Parathyroid adenoma (tissue), 2 donors: ENCODE measurements around the gene RNF208.

Source experiments
- H2AFZ ChIP-seq: fragments of 300-600 bp; sonication (generic); one replicate; pipeline ENCODE4 v1.7.0; 2017; ENCODE audit warnings: antibody characterized with exemption, mild to moderate bottlenecking
- H3K27ac ChIP-seq: fragments of 300-600 bp; sonication (generic); one replicate; pipeline ENCODE4 v1.7.0; 2017
- H3K27me3 ChIP-seq: fragments of 300-600 bp; sonication (generic); one replicate; pipeline ENCODE4 v1.7.0; 2017; ENCODE audit warnings: low read length; ENCODE audit not compliant: control insufficient read depth, insufficient read depth
- H3K36me3 ChIP-seq: fragments of 300-600 bp; sonication (generic); one replicate; pipeline ENCODE4 v1.7.0; 2017; ENCODE audit warnings: low read length; ENCODE audit not compliant: control insufficient read depth, insufficient read depth
- H3K4me1 ChIP-seq: fragments of 300-600 bp; sonication (generic); one replicate; pipeline ENCODE4 v1.7.0; 2017; ENCODE audit warnings: control low read depth
- H3K4me2 ChIP-seq: fragments of 300-600 bp; sonication (generic); one replicate; pipeline ENCODE4 v1.7.0; 2017; ENCODE audit warnings: low read length
- H3K4me3 ChIP-seq: fragments of 300-600 bp; sonication (generic); one replicate; pipeline ENCODE4 v1.7.0; 2017; ENCODE audit warnings: low read depth, low read length
- H3K79me2 ChIP-seq: fragments of 300-600 bp; sonication (generic); one replicate; pipeline ENCODE4 v1.7.0; 2017; ENCODE audit warnings: control low read depth
- H3K9ac ChIP-seq: fragments of 300-600 bp; sonication (generic); one replicate; pipeline ENCODE4 v1.7.0; 2017; ENCODE audit warnings: mild to moderate bottlenecking
- H3K9me3 ChIP-seq: fragments of 300-600 bp; sonication (generic); one replicate; pipeline ENCODE4 v1.7.0; 2017; ENCODE audit warnings: low read length; ENCODE audit not compliant: control insufficient read depth
- TF ChIP-seq, protein P1 (sequence below): fragments of 300-600 bp; sonication (generic); IDR thresholded peaks from one replicate; pipeline ENCODE4 v1.7.0; 2017; ENCODE audit warnings: antibody characterized with exemption, mild to moderate bottlenecking
- donor health status: primary hyperparathyroidism.

RNF208 gene

DNA sequence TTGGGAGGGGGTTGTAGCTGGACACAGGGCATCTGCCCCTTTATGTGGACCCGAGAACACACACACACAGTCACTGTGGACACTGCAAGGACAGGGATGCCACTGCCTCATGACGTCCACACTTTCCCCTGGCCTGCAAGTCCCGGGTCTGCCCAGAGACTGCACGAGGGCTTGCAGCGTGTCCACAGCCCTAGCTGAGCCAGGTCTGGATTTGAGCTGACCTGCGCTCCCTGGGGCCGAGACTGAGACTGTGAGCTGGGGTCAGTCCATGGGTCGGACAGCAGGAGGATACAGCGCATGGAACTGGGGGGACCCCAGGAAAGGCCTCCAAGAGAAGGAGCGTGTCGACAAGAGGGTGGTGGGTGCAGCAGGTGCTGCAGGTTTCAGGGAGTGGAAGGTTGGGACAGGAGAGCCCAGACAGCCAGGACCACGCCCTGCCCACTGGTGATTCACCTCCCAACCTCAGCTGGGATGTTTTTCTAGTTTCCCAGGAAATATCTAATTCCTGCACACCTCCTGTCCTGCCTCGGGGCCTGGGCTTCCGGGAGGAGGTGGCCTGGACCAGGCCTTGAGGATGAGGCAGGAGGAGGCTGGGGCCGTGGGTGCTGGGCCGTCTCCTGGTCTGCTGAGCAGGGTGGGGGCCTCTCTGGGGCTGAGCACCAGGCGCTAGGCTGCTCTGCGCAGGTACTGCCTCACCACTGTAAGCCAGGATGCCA is 4.5 kb upstream of the RNF208 start:
- no peaks in the 10 kb centered on the region for H3K27me3 ChIP-seq
- H3K36me3 ChIP-seq: no peaks in the 10 kb centered on the region
- H3K9me3 ChIP-seq: no peaks in the 10 kb centered on the region
- no peak overlapping the region for H3K9ac ChIP-seq
- H3K27ac ChIP-seq: peak overlapping the region; percentile 67
- H3K79me2 ChIP-seq: no peaks in the 10 kb centered on the region
- H3K4me1 ChIP-seq: peaks cover 5% of the 10 kb centered on the region
- peak overlapping the region; percentile 64 for H3K4me2 ChIP-seq
- TF ChIP-seq, protein P1, sequence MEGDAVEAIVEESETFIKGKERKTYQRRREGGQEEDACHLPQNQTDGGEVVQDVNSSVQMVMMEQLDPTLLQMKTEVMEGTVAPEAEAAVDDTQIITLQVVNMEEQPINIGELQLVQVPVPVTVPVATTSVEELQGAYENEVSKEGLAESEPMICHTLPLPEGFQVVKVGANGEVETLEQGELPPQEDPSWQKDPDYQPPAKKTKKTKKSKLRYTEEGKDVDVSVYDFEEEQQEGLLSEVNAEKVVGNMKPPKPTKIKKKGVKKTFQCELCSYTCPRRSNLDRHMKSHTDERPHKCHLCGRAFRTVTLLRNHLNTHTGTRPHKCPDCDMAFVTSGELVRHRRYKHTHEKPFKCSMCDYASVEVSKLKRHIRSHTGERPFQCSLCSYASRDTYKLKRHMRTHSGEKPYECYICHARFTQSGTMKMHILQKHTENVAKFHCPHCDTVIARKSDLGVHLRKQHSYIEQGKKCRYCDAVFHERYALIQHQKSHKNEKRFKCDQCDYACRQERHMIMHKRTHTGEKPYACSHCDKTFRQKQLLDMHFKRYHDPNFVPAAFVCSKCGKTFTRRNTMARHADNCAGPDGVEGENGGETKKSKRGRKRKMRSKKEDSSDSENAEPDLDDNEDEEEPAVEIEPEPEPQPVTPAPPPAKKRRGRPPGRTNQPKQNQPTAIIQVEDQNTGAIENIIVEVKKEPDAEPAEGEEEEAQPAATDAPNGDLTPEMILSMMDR: no peak
- H2AFZ ChIP-seq: peak overlapping the region; percentile 4
- H3K4me3 ChIP-seq: no peak overlapping the region

- H3K9ac ChIP-seq: no peak overlapping the region
- no peaks in the 10 kb centered on the region for H3K27me3 ChIP-seq
- H3K27ac ChIP-seq: no peak overlapping the region
- no peaks in the 10 kb centered on the region for H3K79me2 ChIP-seq
- H3K4me2 ChIP-seq: no peak overlapping the region
- H3K36me3 ChIP-seq: no peaks in the 10 kb centered on the region
- H3K4me1 ChIP-seq: peaks cover 5% of the 10 kb centered on the region
- H3K9me3 ChIP-seq: no peaks in the 10 kb centered on the region
- no peak overlapping the region for H3K4me3 ChIP-seq
- TF ChIP-seq, protein P1: no peak
- no peak overlapping the region for H2AFZ ChIP-seq
These were observed 3.8 kb upstream of the RNF208 start for GRCh38 chr9:137225699-137226331.

DNA sequence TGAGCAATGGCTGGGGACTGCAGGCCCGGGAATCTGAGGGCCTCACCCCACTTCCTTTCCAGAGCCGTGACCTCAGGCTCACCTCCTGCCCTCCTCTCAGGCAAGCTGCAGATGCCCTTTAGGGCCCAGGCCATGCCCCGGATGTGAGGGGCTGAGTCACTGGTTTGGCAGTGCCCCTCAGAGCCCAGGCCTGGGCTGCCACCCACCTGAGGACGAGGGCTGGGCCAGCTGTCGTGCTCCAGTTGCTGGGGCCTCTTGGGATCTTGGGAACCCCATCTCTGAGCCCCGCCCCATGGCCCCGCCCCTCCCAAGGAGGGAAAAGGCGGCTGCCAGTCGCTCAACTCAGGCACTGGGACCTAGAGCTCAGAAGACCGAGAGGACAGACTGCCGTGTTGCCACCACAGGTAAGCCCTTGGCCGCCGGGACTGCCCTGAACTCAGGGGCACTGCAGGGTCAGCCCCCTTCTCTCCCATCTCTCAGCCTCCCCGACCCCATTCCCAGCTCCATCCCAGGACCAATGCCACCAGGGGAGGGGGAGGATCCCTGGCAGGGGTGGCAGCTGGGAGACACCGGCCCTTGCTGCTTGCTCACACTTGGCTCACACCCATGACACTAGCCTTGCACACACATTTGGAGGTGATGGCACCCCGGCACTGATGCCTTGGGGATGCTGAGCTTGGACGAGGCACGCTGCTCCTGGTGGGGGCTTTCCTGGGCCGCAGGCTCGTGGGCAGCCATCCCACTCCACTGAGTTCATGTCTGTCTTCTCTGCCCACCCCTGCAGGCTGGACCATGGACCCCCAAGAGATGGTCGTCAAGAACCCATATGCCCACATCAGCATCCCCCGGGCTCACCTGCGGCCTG is 3.0 kb upstream of the RNF208 start, which contains the start of gene CYSRT1:
CYSRT1 (plus strand) TSS at position 345 of the 865 bp plus-strand sequence; CDS start at position 793, 448 bp downstream.
- H3K27me3 ChIP-seq: no peaks in the 10 kb centered on the region
- peak within 1 kb of the TSS; percentile 77 for H3K9ac ChIP-seq
- H3K4me3 ChIP-seq: peak within 1 kb of the TSS; percentile 97
- peak within 1 kb of the TSS; percentile 100 for H3K4me2 ChIP-seq
- no peaks in the 10 kb centered on the region for H3K36me3 ChIP-seq
- TF ChIP-seq, protein P1: no peak
- H3K4me1 ChIP-seq: peaks cover 5% of the 10 kb centered on the region
- peak within 1 kb of the TSS; percentile 88 for H2AFZ ChIP-seq
- H3K27ac ChIP-seq: peak within 1 kb of the TSS; percentile 93
- H3K9me3 ChIP-seq: no peaks in the 10 kb centered on the region
- no peaks in the 10 kb centered on the region for H3K79me2 ChIP-seq

GRCh38 chr9:137223078-137223970 is 1.3 kb upstream of the RNF208 start:
- no peaks in the 10 kb centered on the region for H3K9me3 ChIP-seq
- H3K79me2 ChIP-seq: no peaks in the 10 kb centered on the region
- peak overlapping the region; percentile 77 for H3K9ac ChIP-seq
- no peaks in the 10 kb centered on the region for H3K36me3 ChIP-seq
- H3K27ac ChIP-seq: peak overlapping the region; percentile 93
- H3K4me2 ChIP-seq: peak overlapping the region; percentile 100
- peaks cover 5% of the 10 kb centered on the region for H3K4me1 ChIP-seq
- peak overlapping the region; percentile 97 for H3K4me3 ChIP-seq
- peak overlapping the region; percentile 88 for H2AFZ ChIP-seq
- TF ChIP-seq, protein P1: no peak
- H3K27me3 ChIP-seq: no peaks in the 10 kb centered on the region
